NCI-H1436 (cell line): ENCODE measurements around the gene OR1J2.

Experiments
- DNase-seq: peaks from one replicate; lab custom pipeline; 2025; lab: John Stamatoyannopoulos, UW

Gene OR1J2

GRCh38 chr9:122552812-122553211 lies 42.2 kb downstream of the OR1J2 start, which contains the start of gene OR1N2:
TSS of gene OR1N2 (plus strand) at chr9:122553112. CDS start at chr9:122553212, 100 bp downstream.
- DNase-seq: no peak
